Uterus (tissue), 2 donors: ENCODE measurements around the gene EGF.

Experiments used
- POLR2A ChIP-seq, 2 donors: fragments of 450-650 bp; IDR thresholded peaks; one replicate each; pipeline ENCODE4 v1.6.1; 2016; ENCODE audit warnings: antibody characterized with exemption in 2 of 2, mild to moderate bottlenecking in 1 of 2, moderate library complexity in 1 of 2
- TF ChIP-seq, protein P1 (sequence below), 4 experiments: fragments of 200-600 bp in 2 of 4; fragments of 450-650 bp in 2 of 4; sonication (generic) in 2 of 4; IDR thresholded peaks; one replicate each; pipeline ENCODE4 v1.5.1; 2016 to 2019; ENCODE audit warnings: antibody characterized with exemption in 4 of 4, mild to moderate bottlenecking in 2 of 4, moderate library complexity in 1 of 4

DNA sequence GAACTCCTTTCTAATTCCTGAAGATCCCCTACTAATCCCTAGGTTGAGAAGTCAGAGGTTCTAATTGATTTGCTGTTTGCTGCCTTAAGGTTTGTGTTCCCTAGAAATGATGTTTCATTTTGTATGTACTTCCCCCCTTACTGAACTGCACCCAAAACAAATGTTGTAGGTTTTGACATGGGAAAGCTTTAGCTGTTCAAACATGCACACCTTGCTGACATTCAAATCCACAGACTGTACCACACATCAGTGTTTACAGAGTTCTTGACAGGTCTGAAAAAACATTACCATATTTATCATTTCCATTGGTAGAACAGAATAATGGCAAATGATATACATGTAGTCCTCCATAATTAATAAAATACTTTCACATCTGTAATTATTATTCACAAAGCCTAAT lies 18.2 kb downstream of the EGF start:
- TF ChIP-seq, protein P1, sequence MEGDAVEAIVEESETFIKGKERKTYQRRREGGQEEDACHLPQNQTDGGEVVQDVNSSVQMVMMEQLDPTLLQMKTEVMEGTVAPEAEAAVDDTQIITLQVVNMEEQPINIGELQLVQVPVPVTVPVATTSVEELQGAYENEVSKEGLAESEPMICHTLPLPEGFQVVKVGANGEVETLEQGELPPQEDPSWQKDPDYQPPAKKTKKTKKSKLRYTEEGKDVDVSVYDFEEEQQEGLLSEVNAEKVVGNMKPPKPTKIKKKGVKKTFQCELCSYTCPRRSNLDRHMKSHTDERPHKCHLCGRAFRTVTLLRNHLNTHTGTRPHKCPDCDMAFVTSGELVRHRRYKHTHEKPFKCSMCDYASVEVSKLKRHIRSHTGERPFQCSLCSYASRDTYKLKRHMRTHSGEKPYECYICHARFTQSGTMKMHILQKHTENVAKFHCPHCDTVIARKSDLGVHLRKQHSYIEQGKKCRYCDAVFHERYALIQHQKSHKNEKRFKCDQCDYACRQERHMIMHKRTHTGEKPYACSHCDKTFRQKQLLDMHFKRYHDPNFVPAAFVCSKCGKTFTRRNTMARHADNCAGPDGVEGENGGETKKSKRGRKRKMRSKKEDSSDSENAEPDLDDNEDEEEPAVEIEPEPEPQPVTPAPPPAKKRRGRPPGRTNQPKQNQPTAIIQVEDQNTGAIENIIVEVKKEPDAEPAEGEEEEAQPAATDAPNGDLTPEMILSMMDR (IDR thresholded peaks at IDR 0.05) = no peak
- TF ChIP-seq POLR2A (IDR thresholded peaks at IDR 0.05) = no peak
